Thyroid gland (tissue), 4 donors: ENCODE data around the gene ABCA13. TPM values are rescaled to one million over a fixed set of nuclear protein-coding genes. Genes with fewer than 3 reads are reported as not detected.

Source experiments
- DNase-seq, 2 donors: peaks; one replicate each; pipeline ENCODE4 v3.0.0-alpha.2; 2019
- H3K27ac ChIP-seq, 3 donors: fragments of 200-600 bp; sonication (generic); 1 replicate in 2 of 3; 2 replicates in 1 of 3; pipeline ENCODE4 v1.5.1; 2016 to 2019; ENCODE audit warnings: mild to moderate bottlenecking in 1 of 3, moderate library complexity in 1 of 3
- H3K27me3 ChIP-seq: fragments of 200-600 bp; sonication (generic); one replicate; pipeline ENCODE4 v1.5.1; 2019
- H3K36me3 ChIP-seq, 2 donors: fragments of 200-600 bp; sonication (generic); one replicate each; pipeline ENCODE4 v1.5.1; 2016 to 2019
- H3K4me1 ChIP-seq, 2 donors: fragments of 200-600 bp; sonication (generic); one replicate each; pipeline ENCODE4 v1.5.1; 2017 to 2019
- H3K4me3 ChIP-seq, 3 donors: fragments of 200-600 bp; sonication (generic); replicated peaks in 1 of 3; 1 replicate in 2 of 3; 2 replicates in 1 of 3; pipeline ENCODE4 v1.5.1; 2016; ENCODE audit warnings: mild to moderate bottlenecking in 1 of 3
- H3K9me3 ChIP-seq: fragments of 200-600 bp; sonication (generic); one replicate; pipeline ENCODE4 v1.5.1; 2017
- POLR2A ChIP-seq, 2 donors: fragments of 450-650 bp; IDR thresholded peaks; one replicate each; pipeline ENCODE4 v1.6.1; 2017; ENCODE audit warnings: antibody characterized with exemption in 2 of 2, mild to moderate bottlenecking in 2 of 2, moderate library complexity in 1 of 2
- WGBS, 2 donors: methylation state at CpG; one replicate each; pipeline ENCODE4 v1.1.5; 2017; 5-methylcytosine and 5-hydroxymethylcytosine counted together
- intact Hi-C: fragments of 100-400 bp; cut with DNase I; formaldehyde crosslinking; loops from one replicate; pipeline ENCODE4 v1.15.1; 2023
- total RNA-seq, 4 donors: library from RNA; depleted of rRNA; stranded (reverse); fragments of >200 nt; gene quantifications; one replicate each; pipeline ENCODE4 v1.2.3, GENCODE V29; 2016
- TF ChIP-seq, protein P1 (sequence below), 6 experiments: fragments of 200-600 bp in 3 of 6; fragments of 450-650 bp in 3 of 6; sonication (generic) in 3 of 6; IDR thresholded peaks; one replicate each; pipeline ENCODE4 v1.5.1; 2016 to 2019; ENCODE audit warnings: antibody characterized with exemption in 6 of 6, mild to moderate bottlenecking in 2 of 6, inconsistent platforms in 1 of 6, moderate library complexity in 1 of 6

Gene ABCA13
- total RNA-seq, 4 donors from 2014 or later = 7.6 to 13.3 (median 11.7) TPM

GRCh38 chr7:48505466-48505865 lies 334.2 kb downstream of the ABCA13 start:
- no peak overlapping the region for H3K4me3 ChIP-seq
- no peak for DNase-seq
- 91 to 92% methylated on average over 4 of the region's 4 CpGs for WGBS, 2 donors
- TF ChIP-seq POLR2A (IDR thresholded peaks at IDR 0.05) = no peak
- TF ChIP-seq, protein P1, sequence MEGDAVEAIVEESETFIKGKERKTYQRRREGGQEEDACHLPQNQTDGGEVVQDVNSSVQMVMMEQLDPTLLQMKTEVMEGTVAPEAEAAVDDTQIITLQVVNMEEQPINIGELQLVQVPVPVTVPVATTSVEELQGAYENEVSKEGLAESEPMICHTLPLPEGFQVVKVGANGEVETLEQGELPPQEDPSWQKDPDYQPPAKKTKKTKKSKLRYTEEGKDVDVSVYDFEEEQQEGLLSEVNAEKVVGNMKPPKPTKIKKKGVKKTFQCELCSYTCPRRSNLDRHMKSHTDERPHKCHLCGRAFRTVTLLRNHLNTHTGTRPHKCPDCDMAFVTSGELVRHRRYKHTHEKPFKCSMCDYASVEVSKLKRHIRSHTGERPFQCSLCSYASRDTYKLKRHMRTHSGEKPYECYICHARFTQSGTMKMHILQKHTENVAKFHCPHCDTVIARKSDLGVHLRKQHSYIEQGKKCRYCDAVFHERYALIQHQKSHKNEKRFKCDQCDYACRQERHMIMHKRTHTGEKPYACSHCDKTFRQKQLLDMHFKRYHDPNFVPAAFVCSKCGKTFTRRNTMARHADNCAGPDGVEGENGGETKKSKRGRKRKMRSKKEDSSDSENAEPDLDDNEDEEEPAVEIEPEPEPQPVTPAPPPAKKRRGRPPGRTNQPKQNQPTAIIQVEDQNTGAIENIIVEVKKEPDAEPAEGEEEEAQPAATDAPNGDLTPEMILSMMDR (IDR thresholded peaks at IDR 0.05) = no peak
- intact Hi-C loops = no loop called here
- no peaks in the 10 kb centered on the region for H3K36me3 ChIP-seq
- H3K27me3 ChIP-seq = no peaks in the 10 kb centered on the region
- no peaks in the 10 kb centered on the region for H3K4me1 ChIP-seq
- no peak overlapping the region for H3K27ac ChIP-seq
- no peaks in the 10 kb centered on the region for H3K9me3 ChIP-seq

DNA sequence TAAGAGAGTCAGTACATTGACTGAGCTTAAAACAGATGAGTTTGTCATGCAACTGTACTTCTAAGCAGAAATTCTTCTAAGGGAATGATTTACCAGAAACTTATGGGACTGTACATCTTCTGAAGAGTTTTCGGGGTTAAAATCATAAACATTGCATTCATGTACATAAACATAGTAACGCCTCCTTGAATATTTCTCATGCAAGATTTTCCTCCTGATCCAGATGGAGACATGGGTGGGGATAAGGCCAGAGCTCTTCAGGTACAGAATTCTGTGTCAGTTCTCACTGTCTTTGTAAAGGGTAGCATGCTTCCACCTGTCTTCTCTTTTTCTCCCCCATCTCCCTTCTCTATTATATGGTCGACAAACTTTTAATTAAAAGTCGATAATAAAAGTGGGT lies 335.3 kb downstream of the ABCA13 start:
- Histone ChIP-seq H3K4me1 (no peaks in the 10 kb centered on the region), H3K9me3 (no peaks in the 10 kb centered on the region), H3K27me3 (no peaks in the 10 kb centered on the region), H3K36me3 (no peaks in the 10 kb centered on the region), H3K4me3 (no peak overlapping the region), H3K27ac (no peak overlapping the region)
- no peak for TF ChIP-seq POLR2A (IDR thresholded peaks at IDR 0.05)
- TF ChIP-seq, protein P1 (IDR thresholded peaks at IDR 0.05) = no peak
- WGBS, 2 donors = 91 to 97% methylated on average over 4 of the region's 4 CpGs
- no peak for DNase-seq
- intact Hi-C loops = no loop called here

DNA sequence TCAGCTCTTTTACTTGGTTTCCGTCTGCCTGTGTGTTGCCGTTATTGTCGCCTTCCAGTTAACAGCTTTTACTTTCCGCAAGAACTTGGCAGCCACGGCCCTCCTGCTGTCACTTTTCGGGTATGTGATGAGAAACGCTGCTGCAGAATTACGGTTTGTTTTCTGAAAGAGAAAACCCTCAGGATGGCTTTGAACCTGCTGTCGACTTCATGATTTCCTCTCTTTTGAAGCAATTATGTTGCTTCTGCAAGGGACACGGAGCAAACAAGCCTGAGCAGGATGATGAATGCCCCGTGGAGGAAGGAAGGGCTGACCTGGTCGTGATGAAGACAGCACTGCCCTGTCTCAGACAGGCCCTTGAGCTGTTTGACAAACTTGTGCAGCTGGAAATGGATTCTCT lies 339.8 kb downstream of the ABCA13 start:
- Histone ChIP-seq H3K36me3 (no peaks in the 10 kb centered on the region), H3K27me3 (no peaks in the 10 kb centered on the region), H3K4me1 (no peaks in the 10 kb centered on the region), H3K27ac (no peak overlapping the region), H3K4me3 (no peak overlapping the region), H3K9me3 (no peaks in the 10 kb centered on the region)
- no peak for DNase-seq
- TF ChIP-seq, protein P1 (IDR thresholded peaks at IDR 0.05) = no peak
- TF ChIP-seq POLR2A (IDR thresholded peaks at IDR 0.05) = no peak
- intact Hi-C loops = no loop called here
- 61 to 75% methylated on average over 9 to 12 of the region's 12 CpGs for WGBS, 2 donors

- Histone ChIP-seq H3K27ac (no peak overlapping the region), H3K9me3 (no peaks in the 10 kb centered on the region), H3K4me3 (no peak overlapping the region), H3K4me1 (no peaks in the 10 kb centered on the region), H3K27me3 (no peaks in the 10 kb centered on the region), H3K36me3 (no peaks in the 10 kb centered on the region)
- WGBS, 2 donors = 54 to 65% methylated on average over 6 of the region's 6 CpGs
- intact Hi-C loops = no loop called here
- no peak for TF ChIP-seq POLR2A (IDR thresholded peaks at IDR 0.05)
- TF ChIP-seq, protein P1 (IDR thresholded peaks at IDR 0.05) = no peak
- DNase-seq = no peak
These were observed 341.6 kb downstream of the ABCA13 start for GRCh38 chr7:48512892-48513291.

DNA sequence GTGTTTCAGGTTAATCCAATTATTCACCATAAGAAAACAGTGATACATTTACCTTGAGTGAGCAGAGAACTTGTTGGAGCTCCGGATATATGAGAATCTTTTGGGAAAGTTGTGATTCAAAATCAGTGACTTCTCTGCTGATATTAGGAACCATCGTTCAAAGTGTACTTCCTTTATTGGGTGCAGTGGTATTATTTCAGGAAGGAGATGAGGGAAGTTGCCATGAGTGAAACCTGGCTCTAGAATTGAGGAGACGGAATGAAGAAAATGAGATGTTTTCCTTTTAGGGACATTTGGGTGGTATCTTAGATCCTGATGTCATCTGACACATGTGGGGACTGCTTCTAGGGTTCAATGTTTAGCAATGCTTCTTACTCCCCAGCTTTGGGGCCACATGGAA lies 343.9 kb downstream of the ABCA13 start:
- Histone ChIP-seq H3K36me3 (no peaks in the 10 kb centered on the region), H3K4me3 (no peak overlapping the region), H3K4me1 (no peaks in the 10 kb centered on the region), H3K9me3 (no peaks in the 10 kb centered on the region), H3K27me3 (no peaks in the 10 kb centered on the region), H3K27ac (no peak overlapping the region)
- intact Hi-C loops = no loop called here
- TF ChIP-seq, protein P1 (IDR thresholded peaks at IDR 0.05) = no peak
- TF ChIP-seq POLR2A (IDR thresholded peaks at IDR 0.05) = no peak
- 70 to 84% methylated on average over 3 of the region's 3 CpGs for WGBS, 2 donors
- DNase-seq = no peak
